Measurements from ENCODE around the gene NECTIN4. TPM values are rescaled to one million over a fixed set of nuclear protein-coding genes. Genes with fewer than 3 reads are reported as not detected.

Gene NECTIN4
- total and polyA plus RNA-seq, 2 of the 13 experiments (the other 11 are each of a cell fraction or from before 2014, with no cell fraction given) = 5.9 to 12.4 TPM

- TF ChIP-seq NFAT5 (CRISPR knock-in tag; IDR thresholded peaks at IDR 0.05) = no peak
- TF ChIP-seq ZBTB37 (CRISPR knock-in tag; IDR thresholded peaks at IDR 0.05) = peak; percentile 54; the same call in 1 of the 2 replicates
- TF ChIP-seq EZH2 (conservative IDR thresholded peaks at IDR 0.05; ENCODE audit: low read depth, low read length) = no peak
- no peak for TF ChIP-seq KAT7 (CRISPR knock-in tag; IDR thresholded peaks at IDR 0.05; ENCODE audit: borderline replicate concordance)
- no peak for TF ChIP-seq GTF2F1 (IDR thresholded peaks at IDR 0.05; ENCODE audit: low read length)
- TF ChIP-seq ZNF558 (CRISPR knock-in tag; IDR thresholded peaks at IDR 0.05; ENCODE audit: borderline replicate concordance) = no peak
- TF ChIP-seq YEATS4 (CRISPR knock-in tag; IDR thresholded peaks at IDR 0.05; ENCODE audit: borderline replicate concordance) = no peak
- no peak for TF ChIP-seq MXI1 (IDR thresholded peaks at IDR 0.05; ENCODE audit: borderline replicate concordance, low read depth, low read length)
- TF ChIP-seq MAFG (CRISPR knock-in tag; IDR thresholded peaks at IDR 0.05) = no peak
- no peak for TF ChIP-seq SUZ12 (IDR thresholded peaks at IDR 0.05; ENCODE audit: low read depth, low read length)
- TF ChIP-seq ZNF264 (CRISPR knock-in tag; IDR thresholded peaks at IDR 0.05) = no peak
- no peak for TF ChIP-seq LCORL (IDR thresholded peaks at IDR 0.05)
- peak; percentile 34; the same call in 1 of the 2 replicates for TF ChIP-seq LCORL (CRISPR knock-in tag; IDR thresholded peaks at IDR 0.05)
- TF ChIP-seq RFX3 (CRISPR knock-in tag; IDR thresholded peaks at IDR 0.05) = no peak
- no peak for TF ChIP-seq ARHGAP35 (CRISPR knock-in tag; IDR thresholded peaks at IDR 0.05; ENCODE audit: borderline replicate concordance)
- no peak for TF ChIP-seq REPIN1 (CRISPR knock-in tag; IDR thresholded peaks at IDR 0.05; ENCODE audit: borderline replicate concordance, low read depth)
- TF ChIP-seq NRL (CRISPR knock-in tag; IDR thresholded peaks at IDR 0.05; ENCODE audit: borderline replicate concordance) = no peak
- no peak for TF ChIP-seq MZF1 (CRISPR knock-in tag; IDR thresholded peaks at IDR 0.05; ENCODE audit: borderline replicate concordance)
- TF ChIP-seq HMG20A (CRISPR knock-in tag; IDR thresholded peaks at IDR 0.05; ENCODE audit: borderline replicate concordance) = no peak
- peak; percentile 92 for TF ChIP-seq ZNF121 (CRISPR knock-in tag; IDR thresholded peaks at IDR 0.05)
- peak; percentile 59; the same call in 1 of the 2 replicates for TF ChIP-seq RXRA (CRISPR knock-in tag; IDR thresholded peaks at IDR 0.05)
- TF ChIP-seq NONO (IDR thresholded peaks at IDR 0.05) = no peak
- no peak for TF ChIP-seq NONO (CRISPR knock-in tag; conservative IDR thresholded peaks at IDR 0.05)
- TF ChIP-seq ZNF33B (CRISPR knock-in tag; IDR thresholded peaks at IDR 0.05) = no peak
- peak; percentile 91 for TF ChIP-seq ZNF12 (CRISPR knock-in tag; IDR thresholded peaks at IDR 0.05)
- no peak for TF ChIP-seq ZBTB1 (CRISPR knock-in tag; IDR thresholded peaks at IDR 0.05; ENCODE audit: borderline replicate concordance)
- no peak for TF ChIP-seq ZNF24 (IDR thresholded peaks at IDR 0.05)
Observed at GRCh38 chr1:161082996-161083747, 6.2 kb downstream of the NECTIN4 start (continued).

All from HepG2 (cell line).